HTR-8/SVneo (cell line): Measurements from ENCODE around the gene FAHD2A.
"Not testable (repeated sequence)": the region's sequence is repeated elsewhere in the genome, so short reads cannot be mapped to it uniquely, and the experiment has no call there.

Source experiments
- DNase-seq: peaks from one replicate; pipeline ENCODE4 v3.0.0; 2011; ENCODE audit warnings: low spot score, mixed read lengths; ENCODE audit not compliant: insufficient read length
- FAIRE-seq: peaks from 2 replicates; lab custom pipeline; 2011; peaks lifted over from hg19 to GRCh38; lab: Jason Lieb, UNC

Gene FAHD2A

GRCh38 chr2:95388856-95389244, 13.7 kb upstream of the FAHD2A start:
- DNase-seq (no peak), FAIRE-seq (no peak)

GRCh38 chr2:95389245-95390119, 13.0 kb upstream of the FAHD2A start:
- DNase-seq (peak; percentile 86), FAIRE-seq (peak; percentile 86)

- peak; percentile 13 for FAIRE-seq
- DNase-seq = no peak
These were observed 12.1 kb upstream of the FAHD2A start for GRCh38 chr2:95390272-95390880.

- FAIRE-seq = no peak
These were observed 11.6 kb upstream of the FAHD2A start for GRCh38 chr2:95390881-95391321.

GRCh38 chr2:95391641-95392310, 10.7 kb upstream of the FAHD2A start:
- no peak for DNase-seq
- FAIRE-seq = peak; percentile 23

More at GRCh38 chr2:95390881-95391321, 11.6 kb upstream of the FAHD2A start:
- DNase-seq = no peak

- DNase-seq (no peak), FAIRE-seq (no peak)
These were observed 10.2 kb upstream of the FAHD2A start for GRCh38 chr2:95392320-95392719.

- no peak for DNase-seq
- no peak for FAIRE-seq
These were observed 9.6 kb upstream of the FAHD2A start for GRCh38 chr2:95392730-95393455.

GRCh38 chr2:95393901-95394300, 8.6 kb upstream of the FAHD2A start:
- no peak for FAIRE-seq
- DNase-seq = no peak

- FAIRE-seq = no peak
- DNase-seq = no peak
These were observed 3.4 kb upstream of the FAHD2A start for GRCh38 chr2:95399061-95399460.

GRCh38 chr2:95401480-95401879, 1.0 kb upstream of the FAHD2A start:
- FAIRE-seq (no peak), DNase-seq (no peak)

GRCh38 chr2:95402004-95402369, 521 bp upstream of the FAHD2A start:
- not testable (repeated sequence) for FAIRE-seq, DNase-seq

- not testable (repeated sequence) for DNase-seq, FAIRE-seq
These were observed 755 bp downstream of the FAHD2A start for GRCh38 chr2:95403204-95403721.

- FAIRE-seq, DNase-seq: not testable (repeated sequence)
These were observed 1.3 kb downstream of the FAHD2A start for GRCh38 chr2:95403824-95404223.

GRCh38 chr2:95404676-95405075, 2.2 kb downstream of the FAHD2A start:
- not testable (repeated sequence) for DNase-seq, FAIRE-seq

GRCh38 chr2:95411239-95411638, 8.7 kb downstream of the FAHD2A start:
- FAIRE-seq = not testable (repeated sequence)

GRCh38 chr2:95414015-95414594, 11.6 kb downstream of the FAHD2A start:
- peak; percentile 78 for FAIRE-seq
- peak; percentile 73 for DNase-seq

More at GRCh38 chr2:95411239-95411638, 8.7 kb downstream of the FAHD2A start:
- DNase-seq = not testable (repeated sequence)

- DNase-seq, FAIRE-seq: not testable (repeated sequence)
These were observed 12.6 kb downstream of the FAHD2A start for GRCh38 chr2:95415138-95415537.

GRCh38 chr2:95415561-95415960, 13.1 kb downstream of the FAHD2A start:
- not testable (repeated sequence) for DNase-seq

GRCh38 chr2:95427196-95427867, 24.8 kb downstream of the FAHD2A start:
- DNase-seq, FAIRE-seq: not testable (repeated sequence)

More at GRCh38 chr2:95415561-95415960, 13.1 kb downstream of the FAHD2A start:
- peak; percentile 64 for FAIRE-seq
